ENCODE results near the gene EMC9.

Gene EMC9

DNA sequence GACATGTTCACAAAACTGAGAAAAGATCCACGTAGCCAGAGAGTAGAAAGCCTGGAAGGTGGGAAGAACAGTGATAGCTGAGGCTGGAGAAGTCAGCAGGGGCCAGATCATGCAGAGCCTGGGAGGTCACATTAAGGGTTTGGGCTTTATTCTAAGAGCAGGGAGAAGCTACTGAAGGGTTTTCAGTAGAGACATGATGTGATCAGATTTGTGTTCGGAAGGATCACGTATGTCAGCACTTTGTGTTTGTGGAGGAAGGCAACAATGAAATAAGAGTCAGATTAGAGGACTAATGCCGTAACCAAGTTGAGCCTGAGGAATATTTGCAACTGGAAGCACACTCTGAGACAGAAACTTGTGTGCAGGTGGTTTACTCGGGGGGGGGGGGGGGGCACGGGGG, 51.5 kb downstream of the EMC9 start:
- peaks cover 10% of the 10 kb centered on the region for H3K4me1 Mint-ChIP-seq (ENCODE audit: low read depth)
- no peaks in the 10 kb centered on the region for H3K27me3 Mint-ChIP-seq (ENCODE audit: low read depth)
- H3K27ac Mint-ChIP-seq: no peak overlapping the region
- H3K4me3 Mint-ChIP-seq: no peak overlapping the region
- peaks cover 2% of the 10 kb centered on the region for H3K36me3 Mint-ChIP-seq (ENCODE audit: low read depth)
- no peaks in the 10 kb centered on the region for H3K9me3 Mint-ChIP-seq

Measured in T-helper 1 cell treated with Interleukin-12 subunit alpha and Interleukin-12 subunit beta and Interleukin-4 antibody, amounts not matched to agents 30 μg/mL and 1 μg/mL, for 36 hours (primary cell).